Measurements from ENCODE around the gene ABCC11. TPM values are rescaled to one million over a fixed set of nuclear protein-coding genes. Genes with fewer than 3 reads are reported as not detected.
A peak's percentile ranks its signal among the peaks of the same experiment; 100 is the strongest.

Gene ABCC11
- total and polyA plus RNA-seq, 2 of the 13 experiments (the other 11 are each of a cell fraction or from before 2014, with no cell fraction given): 1.0 to 1.4 TPM

- peak overlapping the region; percentile 51 for H2AFZ ChIP-seq (ENCODE audit: low read length)
- ATAC-seq (peak; percentile 46), FAIRE-seq (no peak), DNase-seq (ENCODE audit: low spot score) (peak; percentile 69)
- H3K4me3 ChIP-seq (replicated peaks in 1 of 3; ENCODE audit: insufficient read depth in 1 of 3, low read depth in 2 of 3, low read length in 3 of 3): peak overlapping the region in 1 of 3 experiments; percentile 68; a peak in 1 of 6 replicates
- CTCF ChIA-PET (ENCODE audit: low intra/inter-chr PET ratio, low total read pairs): interaction anchor here (1.1 to 2.3 kb wide), 5 partner anchors 10 to 1218 kb away, joined by 3 to 21 read pairs (median 9); partner anchors contain the start of genes ABCC12 and NETO2
- no peaks in the 10 kb centered on the region for H3K79me2 ChIP-seq (ENCODE audit: insufficient read depth, low read length)
- H3K27ac ChIP-seq (ENCODE audit: extremely low read length, insufficient read depth, low read length): peak overlapping the region; percentile 48
- no TSS peak for BruUV-seq (replicated peaks)
- H3K4me2 ChIP-seq (ENCODE audit: low read depth, low read length): peak overlapping the region; percentile 96
- H3K27me3 ChIP-seq (ENCODE audit: control insufficient read depth in 1 of 2, insufficient read depth in 2 of 2, low read length in 2 of 2): no peaks in the 10 kb centered on the region
- no peaks in the 10 kb centered on the region for H3K36me3 ChIP-seq (replicated peaks in 1 of 2; ENCODE audit: control insufficient read depth in 1 of 2, insufficient read depth in 2 of 2, low read length in 2 of 2)
- POLR2A ChIA-PET: interaction anchor here (0.8 to 3.1 kb wide), 4 partner anchors 38 to 1333 kb away, joined by 3 to 26 read pairs (median 12); no protein-coding TSS in a partner anchor
- no peak overlapping the region for H3K9ac ChIP-seq (ENCODE audit: insufficient read depth, low read depth, low read length)
- WGBS (ENCODE audit: low lambda C conversion rate): 30% methylated on average over 4 of the region's 4 CpGs
- H4K20me1 ChIP-seq (ENCODE audit: insufficient read depth, low read length): no peaks in the 10 kb centered on the region
- H3K4me1 ChIP-seq (ENCODE audit: insufficient read depth, low read length): peaks cover 36% of the 10 kb centered on the region
- intact Hi-C loops (cut with micrococcal nuclease; ENCODE audit: unreplicated experiment) (loop anchor here (1.0 to 2.0 kb wide), 5 partner anchors 39 to 1218 kb away; partner anchors contain the start of gene NETO2), in situ Hi-C loops (cut with HindIII; ENCODE audit: extremely low pct_ligation_motif_present, low pct_unique_long_range_greater_than_20kb) (loop anchor here (10.0 kb wide), 1 partner anchor 1221 kb away; no protein-coding TSS in a partner anchor)
- H3K9me3 ChIP-seq (ENCODE audit: low read length): no peaks in the 10 kb centered on the region
- TF ChIP-seq ZFX (CRISPR knock-in tag; IDR thresholded peaks at IDR 0.05; ENCODE audit: low read depth): 0 out of 2 replicates have a peak, but pooled peaks have one; percentile 18
- no peak for TF ChIP-seq ZMAT3 (CRISPR knock-in tag; conservative IDR thresholded peaks at IDR 0.05)
- peak; percentile 53 for TF ChIP-seq HOXA3 (CRISPR knock-in tag; IDR thresholded peaks at IDR 0.05)
- TF ChIP-seq ETV5 (CRISPR knock-in tag; IDR thresholded peaks at IDR 0.05; ENCODE audit: borderline replicate concordance): peak; percentile 14; the same call in 1 of the 2 replicates
- TF ChIP-seq HES4 (CRISPR knock-in tag; IDR thresholded peaks at IDR 0.05; ENCODE audit: borderline replicate concordance): 0 out of 2 replicates have a peak, but pooled peaks have one; percentile 41
- TF ChIP-seq ZNF644 (CRISPR knock-in tag; IDR thresholded peaks at IDR 0.05; ENCODE audit: low read depth): peak; percentile 65
- peak; percentile 43; the same call in 1 of the 2 replicates for TF ChIP-seq RARA (CRISPR knock-in tag; IDR thresholded peaks at IDR 0.05)
- TF ChIP-seq ZFP36L1 (CRISPR knock-in tag; IDR thresholded peaks at IDR 0.05): no peak
- TF ChIP-seq MNT (IDR thresholded peaks at IDR 0.05): peak; percentile 36
- peak; percentile 98 for TF ChIP-seq SRF (IDR thresholded peaks at IDR 0.05; ENCODE audit: low read depth, low read length)
- TF ChIP-seq GATAD2A (CRISPR knock-in tag; IDR thresholded peaks at IDR 0.05): peak; percentile 44; the same call in 1 of the 2 replicates
- peak; percentile 43; the same call in 1 of the 2 replicates for TF ChIP-seq MYC (CRISPR knock-in tag; IDR thresholded peaks at IDR 0.05; ENCODE audit: borderline replicate concordance)
- no peak for TF ChIP-seq THYN1 (CRISPR knock-in tag; IDR thresholded peaks at IDR 0.05; ENCODE audit: borderline replicate concordance, low read depth)
- peak; percentile 20; the same call in 1 of the 2 replicates for TF ChIP-seq KAT8 (CRISPR knock-in tag; IDR thresholded peaks at IDR 0.05)
- 0 out of 2 replicates have a peak, but pooled peaks have one; percentile 11 for TF ChIP-seq GABPB1 (CRISPR knock-in tag; IDR thresholded peaks at IDR 0.05)
- TF ChIP-seq TARDBP (CRISPR knock-in tag; IDR thresholded peaks at IDR 0.05): 0 out of 2 replicates have a peak, but pooled peaks have one; percentile 31
- TF ChIP-seq FOXA1 (IDR thresholded peaks at IDR 0.05): no peak
- TF ChIP-seq FOXA1 (CRISPR knock-in tag; IDR thresholded peaks at IDR 0.05): peak; percentile 16; the same call in 1 of the 2 replicates
- TF ChIP-seq TFE3 (CRISPR knock-in tag; IDR thresholded peaks at IDR 0.05): peak; percentile 38; the same call in 1 of the 2 replicates
- TF ChIP-seq MAX (IDR thresholded peaks at IDR 0.05): peak; percentile 35; the same call in 1 of the 2 replicates
- peak; percentile 37 for TF ChIP-seq SALL1 (CRISPR knock-in tag; IDR thresholded peaks at IDR 0.05)
- TF ChIP-seq THAP8 (CRISPR knock-in tag; IDR thresholded peaks at IDR 0.05; ENCODE audit: borderline replicate concordance): no peak
These were observed 81.3 kb downstream of the ABCC11 start for GRCh38 chr16:48165961-48166578.

All from HepG2 (cell line).